ENCODE measurements around the gene EIF5AL1.
A peak's percentile ranks its signal among the peaks of the same experiment; 100 is the strongest.
"Not testable (repeated sequence)": the region's sequence is repeated elsewhere in the genome, so short reads cannot be mapped to it uniquely, and the experiment has no call there.

EIF5AL1 gene

DNA sequence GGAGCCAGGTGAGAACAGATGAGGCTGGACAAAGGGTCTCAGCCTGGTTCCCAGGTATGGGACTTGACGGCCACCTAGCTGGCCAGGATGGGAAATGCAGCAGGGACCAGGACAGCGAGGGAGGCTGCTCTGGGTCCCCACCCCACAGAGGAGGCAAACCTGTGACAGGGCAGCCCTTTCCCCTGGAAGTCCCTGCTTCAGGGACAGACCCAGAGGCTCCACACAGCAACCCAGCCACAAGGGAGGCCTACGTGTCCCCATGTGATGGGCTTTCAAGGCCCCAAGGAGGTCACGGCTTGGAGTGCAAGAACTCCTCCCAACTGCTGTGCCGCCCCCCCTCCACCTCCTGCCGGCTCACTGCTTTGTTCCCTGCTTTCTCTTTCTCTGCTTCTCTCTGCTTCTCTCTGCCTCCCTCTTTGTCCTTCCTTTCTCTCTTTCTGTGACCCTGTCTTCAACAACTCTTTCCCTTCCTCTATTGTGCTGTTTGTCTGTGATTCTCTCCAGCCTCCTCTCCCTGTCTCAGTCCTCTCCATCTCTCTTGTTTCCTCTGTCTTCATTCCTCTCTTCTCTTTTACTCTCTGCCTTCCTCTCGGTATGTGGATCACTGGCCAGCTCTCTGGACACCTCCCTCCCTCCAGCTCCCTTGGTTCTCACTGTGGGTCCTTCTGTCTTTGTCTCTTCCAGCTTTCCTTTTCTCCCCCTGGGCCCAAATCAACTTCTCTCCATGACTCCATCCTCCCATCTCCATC is 9.6 kb upstream of the EIF5AL1 start:
- no peak overlapping the region for H3K4me3 ChIP-seq (ENCODE audit: low read length)
- TF ChIP-seq, protein P1, sequence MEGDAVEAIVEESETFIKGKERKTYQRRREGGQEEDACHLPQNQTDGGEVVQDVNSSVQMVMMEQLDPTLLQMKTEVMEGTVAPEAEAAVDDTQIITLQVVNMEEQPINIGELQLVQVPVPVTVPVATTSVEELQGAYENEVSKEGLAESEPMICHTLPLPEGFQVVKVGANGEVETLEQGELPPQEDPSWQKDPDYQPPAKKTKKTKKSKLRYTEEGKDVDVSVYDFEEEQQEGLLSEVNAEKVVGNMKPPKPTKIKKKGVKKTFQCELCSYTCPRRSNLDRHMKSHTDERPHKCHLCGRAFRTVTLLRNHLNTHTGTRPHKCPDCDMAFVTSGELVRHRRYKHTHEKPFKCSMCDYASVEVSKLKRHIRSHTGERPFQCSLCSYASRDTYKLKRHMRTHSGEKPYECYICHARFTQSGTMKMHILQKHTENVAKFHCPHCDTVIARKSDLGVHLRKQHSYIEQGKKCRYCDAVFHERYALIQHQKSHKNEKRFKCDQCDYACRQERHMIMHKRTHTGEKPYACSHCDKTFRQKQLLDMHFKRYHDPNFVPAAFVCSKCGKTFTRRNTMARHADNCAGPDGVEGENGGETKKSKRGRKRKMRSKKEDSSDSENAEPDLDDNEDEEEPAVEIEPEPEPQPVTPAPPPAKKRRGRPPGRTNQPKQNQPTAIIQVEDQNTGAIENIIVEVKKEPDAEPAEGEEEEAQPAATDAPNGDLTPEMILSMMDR (conservative IDR thresholded peaks at IDR 0.05; ENCODE audit: low read depth, low read length), result peak; percentile 52
- DNase-seq (ENCODE audit: low read depth), result no peak

DNA sequence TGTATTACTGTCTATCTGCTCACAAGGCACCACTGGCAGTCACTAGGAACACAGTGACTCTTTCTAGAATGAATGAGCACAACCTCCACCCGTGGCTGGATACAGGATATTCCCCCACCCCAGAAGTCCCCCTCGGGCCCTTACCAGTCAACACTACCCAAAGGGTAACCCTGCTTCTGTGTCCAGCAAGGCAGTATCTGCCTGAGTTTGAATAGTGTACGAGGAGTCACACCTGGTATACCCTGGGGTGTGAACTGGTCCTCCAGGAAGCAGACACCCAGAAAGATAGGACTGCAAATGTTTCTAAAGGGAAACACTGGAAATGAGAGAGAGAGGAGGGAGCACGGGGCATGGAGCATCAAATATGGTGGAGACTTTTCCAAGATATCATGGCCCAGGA is 8.5 kb upstream of the EIF5AL1 start:
- H3K4me3 ChIP-seq (ENCODE audit: low read length); DNase-seq (ENCODE audit: low read depth): not testable (repeated sequence)

DNA sequence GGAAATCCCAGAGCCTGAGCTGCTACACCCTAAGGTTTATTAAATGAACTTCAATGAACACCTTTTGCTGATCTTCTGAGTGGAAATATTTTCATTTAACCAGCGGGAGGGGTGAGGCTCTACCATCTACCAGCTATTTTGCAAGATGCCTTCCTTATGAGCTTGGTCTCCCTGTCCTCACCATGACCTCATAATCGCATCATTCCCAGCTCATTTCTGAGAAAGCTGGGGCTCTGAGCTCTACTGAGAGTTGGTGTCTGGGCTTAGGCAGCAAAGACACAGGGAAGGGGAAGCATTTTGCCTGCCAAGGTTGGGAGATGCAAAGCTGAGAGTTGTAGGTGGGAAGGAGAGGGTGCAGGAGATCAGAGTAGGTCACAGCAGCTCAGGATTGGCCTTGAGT is 7.8 kb upstream of the EIF5AL1 start:
- H3K4me3 ChIP-seq (ENCODE audit: low read length); DNase-seq (ENCODE audit: low read depth): not testable (repeated sequence)

DNA sequence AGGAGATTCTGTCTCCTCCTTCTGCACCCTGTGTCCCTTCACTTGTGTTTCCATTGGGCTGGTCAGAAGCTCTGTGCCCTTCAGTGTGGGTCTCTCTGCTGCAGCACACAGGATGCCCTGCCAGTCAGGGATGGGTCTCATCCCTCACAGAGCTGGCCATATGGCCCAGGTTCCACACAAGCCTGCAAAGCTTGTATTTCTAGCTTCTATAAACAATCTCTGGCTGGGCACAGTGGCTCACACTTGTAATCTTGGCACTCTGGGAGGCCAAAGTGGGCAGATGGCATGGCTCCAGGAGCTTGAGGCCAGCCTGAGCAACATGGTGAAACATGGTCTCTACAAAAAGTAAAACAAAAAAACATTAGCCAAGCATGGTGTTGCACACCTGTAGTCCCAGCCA is 7.0 kb upstream of the EIF5AL1 start:
- H3K4me3 ChIP-seq (ENCODE audit: low read length); DNase-seq (ENCODE audit: low read depth): not testable (repeated sequence)

DNA sequence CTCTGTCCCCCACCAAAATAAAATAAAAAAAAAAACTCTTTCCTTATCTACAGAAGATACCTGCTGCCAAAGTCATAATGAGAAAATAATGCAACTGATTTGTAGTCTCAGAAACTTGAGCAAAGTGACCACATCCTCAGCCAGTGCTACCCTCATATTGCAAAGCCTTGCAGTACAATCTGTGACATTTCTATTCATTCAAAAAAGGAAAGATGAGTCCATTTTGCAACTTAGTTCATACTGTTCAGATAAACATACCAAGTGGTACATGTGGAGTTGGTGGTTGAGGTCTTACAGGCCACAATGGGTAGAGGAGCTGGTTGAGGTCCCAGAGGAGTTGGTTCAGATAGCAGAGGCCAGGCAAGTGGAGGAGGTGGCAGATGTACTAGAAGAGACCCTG is 6.5 kb upstream of the EIF5AL1 start:
- DNase-seq (ENCODE audit: low read depth), result no peak
- TF ChIP-seq, protein P1 (conservative IDR thresholded peaks at IDR 0.05; ENCODE audit: low read depth, low read length), result no peak
- H3K4me3 ChIP-seq (ENCODE audit: low read length), result no peak overlapping the region

DNA sequence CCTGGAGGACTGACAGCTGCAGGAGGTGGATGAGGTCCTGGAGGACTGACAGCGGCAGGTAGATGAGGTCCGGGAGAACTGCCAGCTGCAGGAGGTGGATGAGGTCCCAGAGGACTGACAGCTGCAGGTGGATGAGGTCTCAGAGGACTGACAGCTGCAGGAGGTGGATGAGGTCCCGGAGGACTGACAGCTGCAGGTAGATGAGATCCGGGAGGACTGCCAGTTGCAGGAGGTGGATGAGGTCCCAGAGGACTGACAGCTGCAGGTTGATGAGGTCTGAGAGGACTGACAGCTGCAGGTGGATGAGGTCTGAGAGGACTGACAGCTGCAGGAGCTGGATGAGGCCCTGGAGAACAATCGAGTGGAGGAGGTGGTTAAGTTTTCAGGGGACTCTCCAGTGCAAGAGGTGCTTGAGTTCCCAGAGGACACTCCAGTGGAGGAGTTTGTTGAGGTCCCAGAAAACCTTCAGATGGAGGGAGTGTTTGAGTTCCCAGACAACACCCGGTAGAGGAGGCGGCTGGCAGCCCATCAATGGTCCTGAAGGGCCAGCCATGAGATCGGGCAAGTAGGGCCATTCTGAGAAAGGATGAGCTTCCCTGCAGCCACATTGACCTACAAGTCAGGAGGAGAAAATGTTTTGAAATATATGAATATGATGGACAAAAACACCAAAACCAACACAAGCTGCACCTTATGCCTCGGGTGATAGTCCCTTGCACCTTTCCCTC is 4.7 kb upstream of the EIF5AL1 start:
- TF ChIP-seq, protein P1 (conservative IDR thresholded peaks at IDR 0.05; ENCODE audit: low read depth, low read length), result no peak
- DNase-seq (ENCODE audit: low read depth), result no peak
- no peak overlapping the region for H3K4me3 ChIP-seq (ENCODE audit: low read length)

DNA sequence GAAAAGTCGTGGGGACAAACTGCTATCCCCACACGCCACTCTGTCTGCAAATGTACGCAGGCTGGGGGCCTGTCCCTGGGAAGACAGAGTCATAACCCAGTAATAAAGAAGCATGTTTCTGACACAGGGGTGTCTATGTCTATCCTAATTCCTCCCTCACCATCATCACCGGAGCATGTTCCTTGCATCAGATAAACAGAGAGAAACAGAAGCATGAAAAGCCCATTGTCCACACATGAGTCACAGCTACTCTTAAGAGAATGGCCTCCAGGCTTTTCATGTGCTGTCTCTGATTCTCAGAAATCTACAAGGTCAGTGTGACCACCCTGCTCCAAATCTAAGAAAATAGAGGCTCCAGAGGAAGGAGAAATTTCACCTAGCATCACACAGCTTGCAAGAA is 4.1 kb upstream of the EIF5AL1 start:
- H3K4me3 ChIP-seq (ENCODE audit: low read length); DNase-seq (ENCODE audit: low read depth): not testable (repeated sequence)

DNA sequence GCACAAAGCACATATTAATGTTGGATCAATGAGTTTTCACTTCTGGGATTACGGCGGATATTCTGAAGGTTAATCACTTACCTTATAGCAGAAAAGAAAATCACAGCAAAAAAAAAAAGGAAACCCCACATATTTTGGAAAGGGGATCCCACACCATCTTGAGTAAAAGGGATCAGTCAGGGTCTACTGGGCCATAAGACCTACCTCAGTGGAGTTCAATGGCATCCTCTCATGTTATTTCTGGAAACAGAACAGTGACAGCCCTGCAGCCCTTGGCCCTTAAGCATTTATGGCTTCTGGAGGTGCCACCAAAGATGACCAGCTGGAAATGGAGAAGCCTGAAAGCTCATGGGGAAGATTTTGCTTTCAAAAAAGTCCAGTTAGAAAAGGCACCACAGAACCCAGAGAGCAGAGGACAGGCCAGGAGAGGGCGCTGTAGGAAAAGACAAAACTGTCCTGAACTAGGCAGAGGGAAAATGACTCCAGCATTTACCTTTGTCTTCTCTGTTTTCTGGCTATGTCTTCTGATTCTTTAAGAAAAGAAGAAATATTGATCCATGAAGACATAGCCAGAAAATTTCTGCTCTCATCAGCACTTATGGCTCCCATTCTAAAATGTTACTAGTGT is 2.9 kb upstream of the EIF5AL1 start:
- DNase-seq (ENCODE audit: low read depth); H3K4me3 ChIP-seq (ENCODE audit: low read length): not testable (repeated sequence)

DNA sequence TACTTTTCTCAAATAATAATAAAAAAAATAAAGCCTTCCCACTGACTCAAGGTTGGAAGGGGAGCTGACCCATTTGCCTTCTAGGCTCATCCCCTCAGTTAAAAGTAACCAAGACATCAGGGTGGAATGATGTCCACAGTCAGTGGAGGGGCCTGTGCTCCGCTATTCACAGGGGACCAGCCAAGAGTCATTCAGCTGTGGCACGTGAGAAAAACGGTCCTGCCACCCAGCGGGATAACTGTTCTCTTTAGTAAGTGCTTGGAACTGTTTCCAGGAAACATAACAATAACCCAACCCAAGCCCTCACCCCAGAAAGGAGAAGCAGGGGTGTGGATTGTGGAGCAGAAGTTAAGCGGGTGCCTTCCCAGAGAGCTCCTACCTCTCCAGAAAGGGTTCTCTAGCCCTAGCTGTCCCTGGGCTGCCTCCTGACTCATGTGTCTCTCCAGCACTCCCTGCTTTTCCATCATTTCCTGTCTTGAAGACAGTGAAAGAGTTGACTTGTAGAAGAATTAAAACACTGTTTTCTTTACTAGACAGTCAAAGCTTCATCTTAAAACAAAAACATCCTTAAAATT is 2.3 kb upstream of the EIF5AL1 start:
- H3K4me3 ChIP-seq (ENCODE audit: low read length); DNase-seq (ENCODE audit: low read depth): not testable (repeated sequence)

DNA sequence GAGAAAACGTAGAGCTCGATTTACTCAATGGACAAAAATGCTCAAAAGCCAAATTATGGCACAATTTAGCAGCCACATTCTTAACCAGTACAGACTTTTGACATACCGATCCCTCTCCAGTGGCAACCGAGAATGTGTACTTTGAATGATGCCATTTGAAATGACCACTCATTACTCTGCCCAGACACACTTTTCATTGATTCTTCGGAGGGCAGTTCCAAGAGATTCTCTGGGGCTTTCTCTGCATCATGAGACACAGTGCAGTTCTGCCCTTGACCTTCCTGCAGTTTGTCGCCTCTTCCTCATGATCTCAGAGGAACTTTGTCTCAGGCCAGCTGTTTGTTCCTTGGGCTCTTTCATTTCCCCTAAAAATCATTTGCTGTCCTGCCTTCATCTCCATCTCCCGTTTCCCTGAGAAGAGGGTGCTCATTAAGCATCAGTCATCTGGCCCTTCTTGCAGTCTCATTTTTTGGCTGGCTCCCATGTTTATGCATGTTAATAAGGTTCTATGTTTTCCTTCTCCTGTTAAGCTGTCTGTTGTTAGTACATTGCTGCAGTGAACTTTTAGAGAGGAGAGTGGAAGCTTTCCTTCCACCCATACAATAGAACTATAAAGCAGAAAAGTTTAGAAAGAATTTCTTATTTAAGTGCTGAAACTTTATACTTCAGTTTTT is 4.3 kb downstream of the EIF5AL1 start:
- not testable (repeated sequence) for DNase-seq (ENCODE audit: low read depth); H3K4me3 ChIP-seq (ENCODE audit: low read length)

DNA sequence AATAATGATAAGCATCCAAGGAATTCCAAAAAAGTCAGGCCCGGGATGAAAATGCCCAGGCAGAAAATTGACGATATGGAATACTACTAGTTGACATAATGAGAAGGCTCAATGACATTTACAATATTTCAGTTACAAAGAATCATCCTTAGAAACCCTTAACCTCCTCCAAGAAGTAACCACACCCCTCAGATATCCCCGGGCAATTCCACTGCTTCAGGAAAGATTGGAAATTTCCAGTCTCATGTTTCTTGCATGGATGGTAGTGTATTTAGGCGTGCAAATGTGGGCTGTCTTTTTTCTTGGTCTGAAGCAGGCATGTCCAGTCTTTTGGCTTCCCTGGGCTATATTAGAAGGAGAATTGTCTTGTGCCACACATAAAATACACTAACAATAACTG is 5.2 kb downstream of the EIF5AL1 start:
- DNase-seq (ENCODE audit: low read depth); H3K4me3 ChIP-seq (ENCODE audit: low read length): not testable (repeated sequence)

DNA sequence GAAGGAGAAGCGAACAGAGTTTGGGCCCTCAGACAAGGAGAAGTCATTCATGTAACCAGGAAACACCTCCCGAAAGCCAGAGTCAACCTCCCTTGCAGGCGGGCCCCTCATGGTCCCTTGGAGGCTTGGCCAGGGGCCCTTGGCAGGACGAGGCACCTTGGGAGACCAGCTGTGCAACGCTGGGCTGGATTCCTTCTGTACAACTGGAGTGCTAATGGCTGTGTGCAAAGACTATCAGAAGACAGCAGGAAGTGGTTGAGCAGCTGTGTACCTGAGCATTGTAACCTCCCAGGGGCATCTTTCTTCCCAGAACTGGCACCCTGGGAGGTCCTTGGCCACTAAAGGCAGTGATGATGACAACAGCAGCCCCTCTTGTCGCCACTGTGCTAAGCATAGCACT is 9.4 kb downstream of the EIF5AL1 start:
- not testable (repeated sequence) for H3K4me3 ChIP-seq (ENCODE audit: low read length); DNase-seq (ENCODE audit: low read depth)

DNA sequence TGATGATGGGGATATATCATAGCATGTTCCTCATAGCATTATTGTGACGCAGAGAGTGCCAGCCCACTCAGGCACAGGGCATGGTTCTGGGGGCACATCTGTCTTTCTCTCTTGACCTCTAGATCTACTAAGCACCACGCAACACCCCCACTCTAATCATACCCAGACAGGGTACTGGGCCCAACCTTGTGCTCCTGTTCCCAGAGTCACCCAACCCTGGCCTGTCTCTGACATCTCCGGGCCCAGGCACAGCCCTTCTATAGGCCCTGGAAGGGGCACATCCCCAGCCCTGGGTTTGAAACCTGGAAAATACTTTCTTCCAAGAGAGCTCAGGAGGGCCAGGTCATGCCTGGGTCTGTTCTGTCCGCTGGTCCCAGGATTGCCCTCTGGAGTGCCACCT is 10.1 kb downstream of the EIF5AL1 start:
- DNase-seq (ENCODE audit: low read depth); H3K4me3 ChIP-seq (ENCODE audit: low read length): not testable (repeated sequence)

DNA sequence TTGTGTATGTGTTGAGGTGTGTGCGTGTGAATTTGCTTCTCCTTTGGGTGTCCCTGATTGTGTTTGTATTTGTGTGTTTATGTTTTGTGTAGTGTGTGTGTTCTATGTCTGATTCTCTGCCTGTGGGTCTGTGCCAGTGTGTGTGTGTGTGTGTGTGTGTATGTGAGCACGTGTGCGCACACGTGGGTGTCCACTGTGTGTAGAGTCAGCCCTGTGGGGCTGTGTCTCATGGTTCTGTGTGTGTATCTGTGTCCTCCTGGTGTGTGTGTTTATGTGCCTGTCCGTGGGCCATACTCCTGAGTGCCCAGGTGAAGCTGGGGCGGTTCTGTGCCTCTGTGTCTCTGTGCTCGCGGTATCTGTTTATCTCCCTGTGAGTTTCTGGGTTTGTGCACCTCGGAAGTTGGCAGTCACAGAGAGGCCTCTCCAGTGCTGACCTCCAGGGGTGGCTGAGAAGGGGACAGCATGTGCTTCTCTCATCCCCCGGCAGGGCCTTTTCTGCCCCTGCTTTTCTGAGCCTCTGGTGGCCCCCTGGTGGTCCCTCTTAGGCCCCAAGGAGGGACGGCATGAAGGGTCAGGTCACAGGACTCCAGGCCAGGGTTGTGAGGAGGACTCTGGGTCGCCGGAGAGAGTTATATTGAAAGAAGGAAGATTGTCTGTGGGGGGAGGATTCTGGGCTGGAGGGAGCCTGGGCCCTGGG is 11.0 kb downstream of the EIF5AL1 start:
- not testable (repeated sequence) for DNase-seq (ENCODE audit: low read depth); H3K4me3 ChIP-seq (ENCODE audit: low read length)

Data from retinal pigment epithelial cell (primary cell).